Pancreas (tissue), 10 donors: ENCODE measurements around the gene ASPRV1. TPM values are rescaled to one million over a fixed set of nuclear protein-coding genes. Genes with fewer than 3 reads are reported as not detected.
A peak's percentile ranks its signal among the peaks of the same experiment; 100 is the strongest.

Experiments
- ATAC-seq, 4 donors: fragments of 200-7000 bp; cut with Tn5 transposase; one replicate each; pipeline versions ENCODE4 v1.8.0 to v1.9.1; 2020; ENCODE audit warnings: mild to moderate bottlenecking in 4 of 4, moderate library complexity in 4 of 4
- DNase-seq, 6 donors: peaks; one replicate each; pipeline ENCODE4 v3.0.0-alpha.2; 2020
- FAIRE-seq: peaks from 2 replicates; lab custom pipeline; 2012; peaks lifted over from hg19 to GRCh38; lab: Jason Lieb, UNC
- H3K27ac ChIP-seq, 4 donors: fragments of 200-600 bp; sonication (generic); 1 replicate in 3 of 4; 2 replicates in 1 of 4; pipeline versions ENCODE4 v1.5.0 to v1.8.0; 2020
- H3K27me3 ChIP-seq, 4 donors: fragments of 200-600 bp; one replicate each; pipeline ENCODE4 v1.8.0; 2021
- H3K36me3 ChIP-seq, 3 donors: fragments of 200-600 bp; sonication (generic) in 1 of 3; one replicate each; pipeline versions ENCODE4 v1.5.0 to v1.8.0; 2020 to 2021
- H3K4me1 ChIP-seq, 3 donors: fragments of 200-600 bp; one replicate each; pipeline ENCODE4 v1.8.0; 2021
- H3K4me3 ChIP-seq, 4 donors: fragments of 200-600 bp; sonication (generic) in 2 of 4; one replicate each; pipeline versions ENCODE4 v1.5.0 to v1.8.0; 2020 to 2021
- H3K9me3 ChIP-seq, 4 donors: fragments of 200-600 bp; one replicate each; pipeline ENCODE4 v1.8.0; 2021
- WGBS, 2 donors: extraction: QIAGEN DNeasy Blood & Tissue Kit; methylation state at CpG; one replicate each; pipeline ENCODE4 v1.1.7; 2013; 5-methylcytosine and 5-hydroxymethylcytosine counted together
- intact Hi-C, 3 donors: fragments of 100-400 bp; cut with DNase I; formaldehyde crosslinking; loops; one replicate each; pipeline versions ENCODE4 v1.11.1 to v1.14.2; 2022
- polyA plus RNA-seq, 2 donors: library from polyadenylated mRNA; stranded (reverse); fragments of 200-250 nt; gene quantifications; one replicate each; pipeline ENCODE4 v1.2.3, GENCODE V29; 2013
- total RNA-seq, 6 donors: library from RNA; stranded (reverse); fragmentation: NEBNext Ultra II Directional in 4 of 6; extraction: Animal tissue kit (Norgen Biotek cat#: 25700) in 4 of 6; gene quantifications; one replicate each; pipeline versions ENCODE4 v1.2.1 to v1.2.4, GENCODE V29; 2021 to 2023
- TF ChIP-seq, protein P1 (sequence below), 4 donors: fragments of 200-600 bp; sonication (generic) in 3 of 4; IDR thresholded peaks; one replicate each; pipeline versions ENCODE4 v1.5.0 to v1.8.0; 2021; ENCODE audit warnings: antibody characterized with exemption in 4 of 4
- donor health status: healthy with polysubstance abuse.
- donor health status: DM: no; HTN: no; CAD: no; lungs with moderate emphysema.
- donor health status: DM: no; HTN: no; CAD: no.
- donor health status: control.
- donor health status: control.
- donor health status: Bipolar disorder and iron deficiency.
- donor health status: DM: yes; HTN: yes; CAD: no.
- donor health status: DM: no; HTN: no; CAD: no.
- donor health status: DM: no; HTN: no; CAD: no.
- donor health status: DM: yes; HTN: yes; CAD: no.

The ASPRV1 gene
- total and polyA plus RNA-seq, 8 donors: 0.12 to 1.2 (median 0.29) TPM

DNA sequence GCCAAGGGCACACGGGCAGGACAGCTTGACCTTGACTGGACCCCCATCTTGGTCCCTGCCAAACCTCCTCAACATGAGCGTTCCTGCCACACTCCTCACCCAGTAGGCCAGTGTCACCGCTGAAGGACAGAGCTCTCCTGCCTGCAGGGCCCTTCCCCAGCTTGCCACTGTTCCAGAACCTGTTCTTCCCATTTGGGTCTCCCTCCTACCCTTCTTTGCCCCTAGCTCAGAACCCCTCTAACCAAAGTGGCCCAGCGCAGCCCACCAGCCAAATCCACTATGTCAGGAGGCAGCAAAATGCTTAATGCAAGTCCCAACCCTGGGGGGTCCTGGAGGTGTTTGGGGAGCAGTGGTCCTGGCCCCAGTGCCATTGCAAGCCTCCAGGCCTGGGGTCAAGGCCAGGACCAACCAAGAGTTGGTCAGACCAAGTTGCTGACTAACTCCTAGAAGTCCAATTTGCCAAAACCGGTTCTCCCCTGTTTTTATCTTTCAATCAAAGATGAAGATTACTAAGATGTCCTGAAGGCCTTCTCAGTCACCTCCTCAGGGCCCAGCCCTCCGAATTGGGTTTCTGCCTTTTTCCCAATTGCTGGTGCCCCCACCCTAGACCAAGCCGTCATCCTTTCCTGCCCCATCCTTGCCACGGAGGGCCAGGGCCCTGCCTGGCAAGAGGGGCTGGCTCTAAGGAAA, 4.5 kb upstream of the ASPRV1 start:
- FAIRE-seq (no peak), ATAC-seq (no peak), DNase-seq (no peak)
- Histone ChIP-seq H3K4me1 (no peaks in the 10 kb centered on the region), H3K36me3 (no peaks in the 10 kb centered on the region), H3K9me3 (no peaks in the 10 kb centered on the region), H3K4me3 (no peak overlapping the region), H3K27ac (no peak overlapping the region), H3K27me3 (no peaks in the 10 kb centered on the region)
- TF ChIP-seq, protein P1, sequence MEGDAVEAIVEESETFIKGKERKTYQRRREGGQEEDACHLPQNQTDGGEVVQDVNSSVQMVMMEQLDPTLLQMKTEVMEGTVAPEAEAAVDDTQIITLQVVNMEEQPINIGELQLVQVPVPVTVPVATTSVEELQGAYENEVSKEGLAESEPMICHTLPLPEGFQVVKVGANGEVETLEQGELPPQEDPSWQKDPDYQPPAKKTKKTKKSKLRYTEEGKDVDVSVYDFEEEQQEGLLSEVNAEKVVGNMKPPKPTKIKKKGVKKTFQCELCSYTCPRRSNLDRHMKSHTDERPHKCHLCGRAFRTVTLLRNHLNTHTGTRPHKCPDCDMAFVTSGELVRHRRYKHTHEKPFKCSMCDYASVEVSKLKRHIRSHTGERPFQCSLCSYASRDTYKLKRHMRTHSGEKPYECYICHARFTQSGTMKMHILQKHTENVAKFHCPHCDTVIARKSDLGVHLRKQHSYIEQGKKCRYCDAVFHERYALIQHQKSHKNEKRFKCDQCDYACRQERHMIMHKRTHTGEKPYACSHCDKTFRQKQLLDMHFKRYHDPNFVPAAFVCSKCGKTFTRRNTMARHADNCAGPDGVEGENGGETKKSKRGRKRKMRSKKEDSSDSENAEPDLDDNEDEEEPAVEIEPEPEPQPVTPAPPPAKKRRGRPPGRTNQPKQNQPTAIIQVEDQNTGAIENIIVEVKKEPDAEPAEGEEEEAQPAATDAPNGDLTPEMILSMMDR (IDR thresholded peaks at IDR 0.05): no peak
- 89 to 97% methylated on average over 8 of the region's 8 CpGs for WGBS, 2 donors
- intact Hi-C loops: no loop called here

DNA sequence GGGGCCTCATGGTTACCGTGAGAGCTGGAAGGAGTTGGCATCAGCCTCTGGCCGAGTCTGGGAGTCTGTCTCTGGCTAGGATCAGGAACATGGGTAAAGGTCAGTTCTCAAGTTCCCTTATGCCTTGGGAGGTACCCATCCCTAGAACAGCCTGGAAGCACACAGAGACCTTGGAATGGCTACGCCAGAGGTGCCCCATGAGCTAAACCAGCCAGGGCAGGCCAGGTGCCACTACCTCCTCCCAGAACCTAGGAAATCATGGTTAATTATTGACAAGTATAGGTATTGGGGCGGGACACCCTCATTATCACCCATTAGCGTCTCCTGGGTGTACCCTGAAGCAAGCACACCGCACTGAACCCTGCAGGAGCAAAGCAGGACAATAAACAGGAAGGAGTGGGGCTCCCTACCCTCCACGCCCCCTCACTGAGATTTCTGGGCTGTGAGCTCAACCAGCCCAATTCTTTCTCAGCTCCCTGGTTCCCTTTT, 3.0 kb upstream of the ASPRV1 start:
- FAIRE-seq (no peak), DNase-seq (peak in 1 of 6 donors; percentile 33), ATAC-seq (peak; percentile 35 to 81 (median 60))
- intact Hi-C loops: no loop called here
- Histone ChIP-seq H3K4me3 (no peak overlapping the region), H3K36me3 (no peaks in the 10 kb centered on the region), H3K4me1 (no peaks in the 10 kb centered on the region), H3K27ac (no peak overlapping the region), H3K9me3 (no peaks in the 10 kb centered on the region), H3K27me3 (no peaks in the 10 kb centered on the region)
- TF ChIP-seq, protein P1 (IDR thresholded peaks at IDR 0.05): no peak
- WGBS, 2 donors: 46% methylated on average over 7 of the region's 7 CpGs

DNA sequence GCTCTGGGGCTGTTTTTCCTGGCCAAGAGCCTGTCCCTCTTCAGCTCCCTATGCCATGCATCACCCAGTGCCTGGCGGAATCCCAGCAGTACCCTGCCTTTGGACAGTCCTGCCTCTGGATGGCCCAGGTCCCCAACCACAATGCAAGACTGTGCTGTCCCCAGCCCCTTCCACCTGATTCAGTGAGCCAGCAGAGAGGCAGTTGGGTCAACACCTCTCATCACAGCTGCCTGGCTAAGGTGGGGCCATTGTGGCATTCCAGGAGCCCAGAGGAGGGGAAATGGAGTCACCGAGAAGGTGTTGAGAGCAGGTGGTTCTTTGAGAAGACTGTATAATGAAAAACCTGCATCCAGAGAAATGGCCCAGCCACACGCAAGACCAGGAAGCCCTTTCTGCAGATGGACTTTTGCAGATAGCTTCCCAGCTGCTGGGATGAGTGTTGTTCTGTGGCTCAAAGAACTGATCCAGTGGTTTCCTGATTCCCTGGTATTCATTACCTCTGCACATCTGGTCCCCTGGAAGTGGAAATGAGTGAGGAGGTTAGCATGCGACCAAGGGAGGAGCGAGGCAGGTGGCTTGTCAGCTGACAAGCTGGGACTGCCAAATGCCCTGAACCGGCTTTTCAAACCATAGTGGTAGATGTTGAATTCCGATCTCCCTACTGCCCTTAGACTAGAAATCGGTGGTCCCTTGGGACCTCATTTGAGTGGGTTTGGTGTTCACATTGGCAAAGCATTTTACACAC, 1.7 kb upstream of the ASPRV1 start:
- Histone ChIP-seq H3K27ac (no peak overlapping the region), H3K27me3 (no peaks in the 10 kb centered on the region), H3K9me3 (no peaks in the 10 kb centered on the region), H3K4me1 (no peaks in the 10 kb centered on the region), H3K36me3 (no peaks in the 10 kb centered on the region), H3K4me3 (no peak overlapping the region)
- intact Hi-C loops: no loop called here
- WGBS, 2 donors: 93 to 95% methylated on average over 8 of the region's 8 CpGs
- DNase-seq: no peak
- TF ChIP-seq, protein P1 (IDR thresholded peaks at IDR 0.05): no peak
- no peak for ATAC-seq
- no peak for FAIRE-seq

DNA sequence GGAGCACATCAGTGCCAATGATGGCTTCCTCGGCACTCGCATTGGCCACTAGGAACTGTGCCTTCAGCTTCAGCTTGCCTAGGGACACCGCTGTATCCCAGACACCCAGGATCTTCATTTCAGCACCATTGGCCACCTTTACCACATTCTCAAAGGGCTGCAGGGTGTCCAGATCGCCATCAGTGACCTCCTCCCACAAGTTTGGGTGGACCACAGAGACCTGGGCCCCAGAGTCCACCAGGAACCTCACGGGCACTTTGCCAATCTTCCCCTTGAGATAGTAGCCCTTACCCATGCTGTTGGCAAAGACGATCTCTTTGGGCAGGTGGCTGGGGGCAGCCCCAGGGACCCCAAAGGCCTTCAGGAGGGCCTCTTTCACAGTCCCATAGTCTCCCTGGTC, 610 bp downstream of the ASPRV1 start:
- ATAC-seq: no peak
- FAIRE-seq: no peak
- Histone ChIP-seq H3K36me3 (no peaks in the 10 kb centered on the region), H3K27ac (no peak overlapping the region), H3K4me3 (no peak overlapping the region), H3K9me3 (no peaks in the 10 kb centered on the region), H3K27me3 (no peaks in the 10 kb centered on the region), H3K4me1 (no peaks in the 10 kb centered on the region)
- TF ChIP-seq, protein P1 (IDR thresholded peaks at IDR 0.05): no peak
- WGBS, 2 donors: 88 to 89% methylated on average over 6 of the region's 6 CpGs
- intact Hi-C loops: no loop called here
- no peak for DNase-seq

DNA sequence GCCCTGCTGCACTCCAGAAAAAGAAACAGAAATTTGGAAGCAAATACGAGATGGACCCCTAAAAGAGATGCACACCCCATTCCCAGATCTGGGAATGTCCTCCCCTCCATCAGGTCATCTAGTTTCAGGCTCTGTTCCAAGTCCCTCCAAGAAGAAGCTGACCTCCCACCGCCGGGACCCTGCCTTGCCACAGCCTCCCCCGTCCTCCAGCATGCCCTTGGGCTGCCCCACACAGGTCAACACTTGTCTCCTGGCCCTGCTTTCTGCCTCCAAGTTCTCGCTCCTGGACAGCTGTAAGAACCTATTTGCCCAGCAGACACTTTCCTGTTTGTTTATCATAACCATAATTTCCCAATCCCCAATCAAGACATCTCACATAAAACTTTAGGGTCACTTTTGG, 2.0 kb downstream of the ASPRV1 start:
- TF ChIP-seq, protein P1 (IDR thresholded peaks at IDR 0.05): no peak
- no peaks in the 10 kb centered on the region for H3K27me3 ChIP-seq
- FAIRE-seq (no peak), DNase-seq (no peak), ATAC-seq (no peak)
- H3K36me3 ChIP-seq: no peaks in the 10 kb centered on the region
- H3K4me3 ChIP-seq: no peak overlapping the region
- no peaks in the 10 kb centered on the region for H3K9me3 ChIP-seq
- H3K27ac ChIP-seq: no peak overlapping the region
- H3K4me1 ChIP-seq: no peaks in the 10 kb centered on the region
- intact Hi-C loops: no loop called here
- WGBS, 2 donors: 79 to 87% methylated on average over 5 of the region's 5 CpGs
